Erythroblast (primary cell): ENCODE results near the gene EXPH5.

Experiments
- GATA1 ChIP-seq: IDR thresholded peaks from 2 replicates; pipeline ENCODE4 v1.6.1; 2011; ENCODE audit warnings: low read depth, mild to moderate bottlenecking, control low read depth, low read length, moderate library complexity
- POLR2A ChIP-seq: IDR thresholded peaks from 2 replicates; pipeline ENCODE4 v1.6.1; 2011; ENCODE audit warnings: mild to moderate bottlenecking, low read length

GRCh38 chr11:108559904-108560303 is 33.7 kb downstream of the EXPH5 start:
- TF ChIP-seq POLR2A (no peak), GATA1 (no peak)
